MM.1S (cell line): ENCODE data around the gene SEPTIN11.

Experiments
- DNase-seq: peaks from one replicate; pipeline ENCODE4 v3.0.0-alpha.2; 2015
- H2AFZ ChIP-seq: fragments of 300-600 bp; sonication (generic); 2 replicates; pipeline ENCODE4 v1.6.0; 2016; ENCODE audit warnings: antibody characterized with exemption, low read length
- H3F3A ChIP-seq: fragments of 300-600 bp; sonication (generic); 2 replicates; pipeline ENCODE4 v1.6.1; 2016; ENCODE audit warnings: mild to moderate bottlenecking, antibody characterized with exemption, low read length, moderate library complexity, mixed read lengths; ENCODE audit not compliant: insufficient read depth
- H3K27ac ChIP-seq: fragments of 300-600 bp; sonication (generic); 2 replicates; pipeline ENCODE4 v1.5.1; 2016; ENCODE audit warnings: mild to moderate bottlenecking, low read length
- H3K27me3 ChIP-seq: fragments of 300-600 bp; sonication (generic); replicated peaks from 2 replicates; pipeline ENCODE4 v1.6.0; 2016; ENCODE audit warnings: low read length; ENCODE audit not compliant: insufficient read depth
- H3K36me3 ChIP-seq: fragments of 300-600 bp; sonication (generic); replicated peaks from 2 replicates; pipeline ENCODE4 v1.6.1; 2016; ENCODE audit warnings: mild to moderate bottlenecking, low read length, mixed read lengths; ENCODE audit not compliant: insufficient read depth
- H3K4me1 ChIP-seq: fragments of 300-600 bp; sonication (generic); 2 replicates; pipeline ENCODE4 v1.6.1; 2016; ENCODE audit warnings: low read length, mixed read lengths
- H3K4me2 ChIP-seq: fragments of 300-600 bp; sonication (generic); 2 replicates; pipeline ENCODE4 v1.6.0; 2016; ENCODE audit warnings: low read depth, low read length
- H3K4me3 ChIP-seq: fragments of 300-600 bp; sonication (generic); 2 replicates; pipeline ENCODE4 v1.5.1; 2016; ENCODE audit warnings: low read length, mixed read lengths
- H3K79me2 ChIP-seq: fragments of 300-600 bp; sonication (generic); 2 replicates; pipeline ENCODE4 v1.6.1; 2016; ENCODE audit warnings: mixed run types, low read length, mixed read lengths
- H3K9ac ChIP-seq: fragments of 300-600 bp; sonication (generic); 2 replicates; pipeline ENCODE4 v1.6.1; 2016; ENCODE audit warnings: low read length, mixed read lengths
- H3K9me2 ChIP-seq: fragments of 300-600 bp; sonication (generic); replicated peaks from 2 replicates; pipeline ENCODE4 v1.6.1; 2016; ENCODE audit warnings: mild to moderate bottlenecking, low read length, mixed read lengths; ENCODE audit not compliant: insufficient read depth
- H3K9me3 ChIP-seq: fragments of 300-600 bp; sonication (generic); replicated peaks from 2 replicates; pipeline ENCODE4 v1.6.1; 2016; ENCODE audit warnings: mild to moderate bottlenecking, low read length, mixed read lengths; ENCODE audit not compliant: insufficient read depth
- H4K20me1 ChIP-seq: fragments of 300-600 bp; sonication (generic); 2 replicates; pipeline ENCODE4 v1.6.1; 2016; ENCODE audit warnings: mild to moderate bottlenecking, low read length, moderate library complexity, mixed read lengths; ENCODE audit not compliant: insufficient read depth
- CTCF ChIP-seq: fragments of 300-600 bp; sonication (generic); IDR thresholded peaks from 2 replicates; pipeline ENCODE4 v1.5.1; 2016; ENCODE audit warnings: antibody characterized with exemption, low read length, mixed read lengths
- EZH2 ChIP-seq: fragments of 300-600 bp; sonication (generic); optimal IDR thresholded peaks from 2 replicates; pipeline ENCODE3; 2017; ENCODE audit warnings: low read depth, mild to moderate bottlenecking, antibody characterized with exemption, low read length, mixed read lengths
- EZH2phosphoT487 ChIP-seq: fragments of 300-600 bp; sonication (generic); IDR thresholded peaks from 2 replicates; pipeline ENCODE4 v1.6.1; 2018; ENCODE audit warnings: antibody characterized with exemption, low read length

SEPTIN11 gene

DNA sequence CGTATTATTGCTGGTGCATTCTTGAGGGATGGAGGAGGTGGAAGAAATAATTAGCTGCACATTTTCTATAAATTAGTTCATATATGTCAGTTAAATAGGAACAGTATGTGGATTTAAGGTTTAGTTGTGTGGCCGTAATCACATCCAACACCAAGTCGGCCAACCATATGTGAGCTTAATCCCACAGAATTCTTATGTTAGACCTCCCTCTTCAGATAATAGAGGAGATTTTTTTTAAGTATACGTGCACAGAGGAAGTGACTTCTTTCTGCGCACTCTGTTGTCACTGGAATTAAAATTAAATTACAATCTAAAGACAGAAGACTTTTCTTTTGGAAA, 2.1 kb downstream of the SEPTIN11 start:
- peaks cover 61% of the 10 kb centered on the region for H3K79me2 ChIP-seq
- no peak for DNase-seq
- no peak overlapping the region for H3K9ac ChIP-seq
- no peaks in the 10 kb centered on the region for H3K9me2 ChIP-seq
- TF ChIP-seq CTCF (no peak), EZH2 (no peak), EZH2phosphoT487 (no peak)
- H3K4me2 ChIP-seq: peak overlapping the region; percentile 98
- no peaks in the 10 kb centered on the region for H3F3A ChIP-seq
- H3K9me3 ChIP-seq: no peaks in the 10 kb centered on the region
- peak overlapping the region; percentile 98 for H3K4me3 ChIP-seq
- no peaks in the 10 kb centered on the region for H3K36me3 ChIP-seq
- no peaks in the 10 kb centered on the region for H4K20me1 ChIP-seq
- no peaks in the 10 kb centered on the region for H3K27me3 ChIP-seq
- peaks cover 10% of the 10 kb centered on the region for H3K4me1 ChIP-seq
- no peak overlapping the region for H2AFZ ChIP-seq
- H3K27ac ChIP-seq: no peak overlapping the region

DNA sequence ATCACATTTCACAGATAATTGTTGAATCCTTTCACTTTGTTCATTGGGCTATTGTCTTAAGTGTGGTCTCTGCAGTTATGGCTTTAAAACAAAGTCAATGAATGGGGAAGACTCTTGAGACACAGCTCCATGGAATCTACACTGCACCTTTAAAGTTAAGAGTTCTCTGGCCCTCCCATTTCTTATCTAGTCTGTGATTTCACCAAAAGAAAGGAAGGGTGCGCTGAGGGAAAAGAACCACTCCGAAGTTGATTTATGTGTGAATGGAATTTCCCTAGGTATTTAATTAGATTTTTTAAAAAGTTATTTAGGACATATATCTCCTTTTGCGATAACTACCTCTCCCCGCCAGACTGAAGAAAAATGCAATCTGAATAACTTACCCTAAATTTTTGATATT, 2.5 kb downstream of the SEPTIN11 start:
- no peak overlapping the region for H3K9ac ChIP-seq
- no peaks in the 10 kb centered on the region for H3K9me2 ChIP-seq
- H3K27me3 ChIP-seq: no peaks in the 10 kb centered on the region
- no peak overlapping the region; the same call in 1 of the 2 replicates for H3K4me3 ChIP-seq
- H3K79me2 ChIP-seq: peaks cover 63% of the 10 kb centered on the region
- H3K36me3 ChIP-seq: no peaks in the 10 kb centered on the region
- TF ChIP-seq CTCF: no peak
- TF ChIP-seq EZH2phosphoT487: no peak
- no peak for TF ChIP-seq EZH2
- H3K4me1 ChIP-seq: peaks cover 10% of the 10 kb centered on the region
- peak overlapping the region; percentile 98 for H3K4me2 ChIP-seq
- no peak for DNase-seq
- no peak overlapping the region for H3K27ac ChIP-seq
- H2AFZ ChIP-seq: no peak overlapping the region
- H4K20me1 ChIP-seq: no peaks in the 10 kb centered on the region
- H3F3A ChIP-seq: no peaks in the 10 kb centered on the region
- H3K9me3 ChIP-seq: no peaks in the 10 kb centered on the region

GRCh38 chr4:76952656-76953582, 3.4 kb downstream of the SEPTIN11 start:
- no peaks in the 10 kb centered on the region for H4K20me1 ChIP-seq
- H3K4me1 ChIP-seq: peaks cover 10% of the 10 kb centered on the region
- no peak overlapping the region for H3K27ac ChIP-seq
- H3K9me2 ChIP-seq: no peaks in the 10 kb centered on the region
- H2AFZ ChIP-seq: no peak overlapping the region
- no peak overlapping the region for H3K9ac ChIP-seq
- no peak for DNase-seq
- peaks cover 70% of the 10 kb centered on the region for H3K79me2 ChIP-seq
- no peak overlapping the region for H3K4me2 ChIP-seq
- TF ChIP-seq EZH2phosphoT487 (no peak), CTCF (no peak), EZH2 (no peak)
- H3F3A ChIP-seq: no peaks in the 10 kb centered on the region
- no peaks in the 10 kb centered on the region for H3K36me3 ChIP-seq
- H3K9me3 ChIP-seq: no peaks in the 10 kb centered on the region
- H3K27me3 ChIP-seq: no peaks in the 10 kb centered on the region
- H3K4me3 ChIP-seq: no peak overlapping the region
